Fibroblast of lung (primary cell): ENCODE results near the gene CETN1. TPM values are rescaled to one million over a fixed set of nuclear protein-coding genes. Genes with fewer than 3 reads are reported as not detected.

Experiments used
- DNase-seq, 2 donors: peaks; one replicate each; pipeline versions ENCODE4 v3.0.0 to v3.0.0-alpha.2; 2010; ENCODE audit warnings: low read depth in 2 of 2
- H2AFZ ChIP-seq: 2 replicates; pipeline ENCODE4 v1.5.1; 2012; ENCODE audit warnings: low read length, control low read depth, inconsistent platforms
- H3K27ac ChIP-seq: 2 replicates; pipeline ENCODE4 v1.5.1; 2011; ENCODE audit warnings: low read length, control low read depth; ENCODE audit not compliant: insufficient read depth
- H3K27me3 ChIP-seq: 2 replicates; pipeline ENCODE4 v1.5.1; 2011; ENCODE audit warnings: mild to moderate bottlenecking, low read length; ENCODE audit not compliant: control insufficient read depth, insufficient read depth
- H3K36me3 ChIP-seq: 2 replicates; pipeline ENCODE4 v1.5.1; 2011; ENCODE audit warnings: low read length; ENCODE audit not compliant: control insufficient read depth, insufficient read depth
- H3K4me1 ChIP-seq: 2 replicates; pipeline ENCODE4 v1.5.1; 2011; ENCODE audit warnings: low read length; ENCODE audit not compliant: control insufficient read depth, insufficient read depth; ENCODE audit errors: extremely low read depth
- H3K4me2 ChIP-seq: 2 replicates; pipeline ENCODE4 v1.5.1; 2011; ENCODE audit warnings: low read length, control low read depth; ENCODE audit not compliant: insufficient read depth; ENCODE audit errors: extremely low read depth
- H3K4me3 ChIP-seq, 4 experiments: fragments of 200-600 bp in 1 of 4; sonication (generic) in 1 of 4; replicated peaks in 1 of 4; 2 replicates each; pipeline ENCODE4 v1.5.1; 2011 to 2016; ENCODE audit warnings: low read length in 4 of 4, low read depth in 3 of 4, mild to moderate bottlenecking in 3 of 4, control low read depth in 2 of 4, inconsistent platforms in 1 of 4, mixed read lengths in 1 of 4; ENCODE audit not compliant: insufficient read depth in 1 of 4; ENCODE audit errors: control extremely low read depth in 1 of 4
- H3K79me2 ChIP-seq: 2 replicates; pipeline ENCODE4 v1.5.1; 2012; ENCODE audit warnings: mild to moderate bottlenecking, low read length, inconsistent platforms; ENCODE audit not compliant: control insufficient read depth, insufficient read depth
- H3K9ac ChIP-seq: 2 replicates; pipeline ENCODE4 v1.5.1; 2011; ENCODE audit warnings: mild to moderate bottlenecking, low read length, control low read depth; ENCODE audit not compliant: insufficient read depth
- H3K9me3 ChIP-seq: 2 replicates; pipeline ENCODE4 v1.5.1; 2012; ENCODE audit warnings: low read depth, low read length; ENCODE audit not compliant: control insufficient read depth, insufficient read depth
- H4K20me1 ChIP-seq: 2 replicates; pipeline ENCODE4 v1.5.1; 2011; ENCODE audit warnings: low read length; ENCODE audit not compliant: control insufficient read depth, insufficient read depth; ENCODE audit errors: extremely low read depth
- EZH2 ChIP-seq: IDR thresholded peaks from 2 replicates; pipeline ENCODE4 v1.5.1; 2012; ENCODE audit warnings: low read length, control low read depth, mild to moderate bottlenecking; ENCODE audit errors: missing control alignments
- polyA plus RNA-seq, 2 donors: library from polyadenylated mRNA; depleted of rRNA in 1 of 2; stranded (reverse) in 1 of 2; unstranded in 1 of 2; fragments of >200 nt; gene quantifications; 2 replicates each; pipeline ENCODE4 v1.2.1, GENCODE V29; 2011 to 2012; ENCODE audit warnings: missing spikeins in 1 of 2
- total RNA-seq: library from RNA; depleted of rRNA; stranded (reverse); fragments of >200 nt; gene quantifications from 2 replicates; pipeline ENCODE4 v1.2.1, GENCODE V29; 2014
- TF ChIP-seq, protein P1 (sequence below), 2 donors: IDR thresholded peaks in 1 of 2; conservative IDR thresholded peaks in 1 of 2; 1 replicate in 1 of 2; 2 replicates in 1 of 2; pipeline ENCODE4 v1.5.1; 2011 to 2012; ENCODE audit warnings: low read length in 2 of 2, control low read depth in 1 of 2, inconsistent platforms in 1 of 2, low read depth in 1 of 2, mild to moderate bottlenecking in 1 of 2

CETN1 gene
- total and polyA plus RNA-seq, 2 donors (not counting 1 experiment from before 2014, with no cell fraction given), result not detected

DNA sequence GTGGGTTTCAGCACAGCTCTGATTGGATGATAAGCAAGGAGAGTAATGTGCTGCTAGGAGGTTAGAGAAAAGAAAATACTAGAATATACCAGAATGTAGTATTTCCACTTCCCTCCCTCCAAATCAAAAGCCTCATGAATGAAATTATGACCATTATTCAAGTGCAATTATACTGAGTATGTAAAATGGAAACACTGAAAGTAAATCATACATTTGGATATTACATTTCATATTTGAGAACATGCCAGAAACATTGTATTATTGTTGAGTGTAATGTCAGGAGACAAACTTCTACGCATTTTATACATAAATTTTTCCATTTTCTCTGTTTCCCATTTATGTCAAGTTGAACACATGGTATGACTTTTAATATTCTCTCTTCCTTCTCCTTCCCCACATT lies 942 bp upstream of the CETN1 start:
- no peaks in the 10 kb centered on the region for H3K4me1 ChIP-seq

DNA sequence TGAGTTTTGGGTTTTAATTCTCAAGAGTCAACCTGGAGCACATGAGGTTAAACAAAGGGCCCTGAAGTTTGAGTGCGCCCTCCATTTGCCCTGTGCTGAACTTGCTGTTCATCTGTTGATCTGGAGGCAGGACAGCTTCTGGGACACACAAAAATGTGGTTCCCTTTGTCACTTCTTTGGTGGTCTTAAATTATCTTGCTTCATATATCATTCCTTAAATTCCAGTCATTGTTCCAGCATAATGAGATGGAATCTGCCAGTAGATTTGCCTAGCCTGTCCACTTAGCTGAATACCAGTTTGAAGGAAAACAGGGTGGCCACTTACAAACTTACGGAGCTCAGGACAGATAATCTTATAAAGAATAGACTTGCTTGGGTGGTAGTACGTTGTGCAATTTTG lies 916 bp downstream of the CETN1 start:
- H3K27ac ChIP-seq, result no peak overlapping the region
- no peaks in the 10 kb centered on the region for H3K4me1 ChIP-seq
- no peaks in the 10 kb centered on the region for H3K9me3 ChIP-seq
- H3K4me2 ChIP-seq, result no peak overlapping the region
- no peak overlapping the region for H2AFZ ChIP-seq
- no peak for DNase-seq
- no peaks in the 10 kb centered on the region for H3K79me2 ChIP-seq
- no peaks in the 10 kb centered on the region for H3K27me3 ChIP-seq
- no peak overlapping the region for H3K4me3 ChIP-seq
- no peak overlapping the region for H3K9ac ChIP-seq
- no peaks in the 10 kb centered on the region for H3K36me3 ChIP-seq
- TF ChIP-seq, protein P1, sequence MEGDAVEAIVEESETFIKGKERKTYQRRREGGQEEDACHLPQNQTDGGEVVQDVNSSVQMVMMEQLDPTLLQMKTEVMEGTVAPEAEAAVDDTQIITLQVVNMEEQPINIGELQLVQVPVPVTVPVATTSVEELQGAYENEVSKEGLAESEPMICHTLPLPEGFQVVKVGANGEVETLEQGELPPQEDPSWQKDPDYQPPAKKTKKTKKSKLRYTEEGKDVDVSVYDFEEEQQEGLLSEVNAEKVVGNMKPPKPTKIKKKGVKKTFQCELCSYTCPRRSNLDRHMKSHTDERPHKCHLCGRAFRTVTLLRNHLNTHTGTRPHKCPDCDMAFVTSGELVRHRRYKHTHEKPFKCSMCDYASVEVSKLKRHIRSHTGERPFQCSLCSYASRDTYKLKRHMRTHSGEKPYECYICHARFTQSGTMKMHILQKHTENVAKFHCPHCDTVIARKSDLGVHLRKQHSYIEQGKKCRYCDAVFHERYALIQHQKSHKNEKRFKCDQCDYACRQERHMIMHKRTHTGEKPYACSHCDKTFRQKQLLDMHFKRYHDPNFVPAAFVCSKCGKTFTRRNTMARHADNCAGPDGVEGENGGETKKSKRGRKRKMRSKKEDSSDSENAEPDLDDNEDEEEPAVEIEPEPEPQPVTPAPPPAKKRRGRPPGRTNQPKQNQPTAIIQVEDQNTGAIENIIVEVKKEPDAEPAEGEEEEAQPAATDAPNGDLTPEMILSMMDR (conservative IDR thresholded peaks at IDR 0.05 in 1 of 2, IDR thresholded peaks at IDR 0.05 in 1 of 2; ENCODE audit: low read depth in 1 of 2, low read length in 2 of 2), result no peak
- no peak for TF ChIP-seq EZH2
- H4K20me1 ChIP-seq, result no peaks in the 10 kb centered on the region

More for the DNA sequence above, 942 bp upstream of the CETN1 start:
- Histone ChIP-seq H3K27me3 (peaks cover 4% of the 10 kb centered on the region), H3K4me2 (no peak overlapping the region), H2AFZ (no peak overlapping the region), H3K36me3 (no peaks in the 10 kb centered on the region), H3K79me2 (no peaks in the 10 kb centered on the region), H3K4me3 (no peak overlapping the region), H3K27ac (no peak overlapping the region), H3K9me3 (no peaks in the 10 kb centered on the region), H4K20me1 (no peaks in the 10 kb centered on the region), H3K9ac (no peak overlapping the region)
- no peak for DNase-seq
- TF ChIP-seq, protein P1 (conservative IDR thresholded peaks at IDR 0.05 in 1 of 2, IDR thresholded peaks at IDR 0.05 in 1 of 2; ENCODE audit: low read depth in 1 of 2, low read length in 2 of 2), result no peak
- no peak for TF ChIP-seq EZH2

- Histone ChIP-seq H3K27ac (no peak overlapping the region), H3K4me3 (no peak overlapping the region), H3K79me2 (no peaks in the 10 kb centered on the region), H3K9ac (no peak overlapping the region), H3K27me3 (no peaks in the 10 kb centered on the region), H3K36me3 (no peaks in the 10 kb centered on the region), H2AFZ (no peak overlapping the region), H4K20me1 (no peaks in the 10 kb centered on the region), H3K4me2 (no peak overlapping the region), H3K4me1 (no peaks in the 10 kb centered on the region), H3K9me3 (no peaks in the 10 kb centered on the region)
- DNase-seq, result no peak
- TF ChIP-seq, protein P1 (conservative IDR thresholded peaks at IDR 0.05 in 1 of 2, IDR thresholded peaks at IDR 0.05 in 1 of 2; ENCODE audit: low read depth in 1 of 2, low read length in 2 of 2), result no peak
- no peak for TF ChIP-seq EZH2
These were observed 2.3 kb downstream of the CETN1 start for GRCh38 chr18:582465-582864.
